ENCODE data around the gene ATP6V1B1. TPM values are rescaled to one million over a fixed set of nuclear protein-coding genes. Genes with fewer than 3 reads are reported as not detected.

Gene ATP6V1B1
- total and polyA plus RNA-seq, 2 of the 13 experiments (the other 11 are each of a cell fraction or from before 2014, with no cell fraction given), result 0.58 to 1.6 TPM

GRCh38 chr2:70948337-70949003 lies 12.8 kb downstream of the ATP6V1B1 start (continued):
- peak; percentile 81; the same call in 1 of the 2 replicates for TF ChIP-seq RFXAP (CRISPR knock-in tag; IDR thresholded peaks at IDR 0.05; ENCODE audit: borderline replicate concordance)
- peak; percentile 88; the same call in 1 of the 2 replicates for TF ChIP-seq MTA1 (CRISPR knock-in tag; IDR thresholded peaks at IDR 0.05; ENCODE audit: borderline replicate concordance)
- TF ChIP-seq PRMT3 (CRISPR knock-in tag; IDR thresholded peaks at IDR 0.05; ENCODE audit: borderline replicate concordance, low read depth), result no peak
- TF ChIP-seq, protein P1, sequence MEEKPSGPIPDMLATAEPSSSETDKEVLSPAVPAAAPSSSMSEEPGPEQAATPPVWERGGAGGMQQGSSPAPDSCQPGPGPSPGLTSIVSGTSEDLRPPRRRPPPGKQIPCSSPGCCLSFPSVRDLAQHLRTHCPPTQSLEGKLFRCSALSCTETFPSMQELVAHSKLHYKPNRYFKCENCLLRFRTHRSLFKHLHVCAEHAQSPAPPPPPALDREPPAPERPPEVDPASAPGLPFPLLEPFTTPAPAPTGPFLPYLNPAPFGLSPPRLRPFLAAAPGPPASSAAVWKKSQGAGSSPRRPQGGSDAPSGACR (CRISPR knock-in tag; IDR thresholded peaks at IDR 0.05), result peak; percentile 76; the same call in 1 of the 2 replicates
- TF ChIP-seq, protein P2, sequence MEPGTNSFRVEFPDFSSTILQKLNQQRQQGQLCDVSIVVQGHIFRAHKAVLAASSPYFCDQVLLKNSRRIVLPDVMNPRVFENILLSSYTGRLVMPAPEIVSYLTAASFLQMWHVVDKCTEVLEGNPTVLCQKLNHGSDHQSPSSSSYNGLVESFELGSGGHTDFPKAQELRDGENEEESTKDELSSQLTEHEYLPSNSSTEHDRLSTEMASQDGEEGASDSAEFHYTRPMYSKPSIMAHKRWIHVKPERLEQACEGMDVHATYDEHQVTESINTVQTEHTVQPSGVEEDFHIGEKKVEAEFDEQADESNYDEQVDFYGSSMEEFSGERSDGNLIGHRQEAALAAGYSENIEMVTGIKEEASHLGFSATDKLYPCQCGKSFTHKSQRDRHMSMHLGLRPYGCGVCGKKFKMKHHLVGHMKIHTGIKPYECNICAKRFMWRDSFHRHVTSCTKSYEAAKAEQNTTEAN (CRISPR knock-in tag; conservative IDR thresholded peaks at IDR 0.05), result 0 out of 2 replicates have a peak, but pooled peaks have one; percentile 33
- peak; percentile 84; the same call in 1 of the 2 replicates for TF ChIP-seq ZNF44 (CRISPR knock-in tag; IDR thresholded peaks at IDR 0.05)
- TF ChIP-seq SALL2 (CRISPR knock-in tag; IDR thresholded peaks at IDR 0.05), result peak; percentile 72; the same call in 1 of the 2 replicates
- TF ChIP-seq, protein P3, sequence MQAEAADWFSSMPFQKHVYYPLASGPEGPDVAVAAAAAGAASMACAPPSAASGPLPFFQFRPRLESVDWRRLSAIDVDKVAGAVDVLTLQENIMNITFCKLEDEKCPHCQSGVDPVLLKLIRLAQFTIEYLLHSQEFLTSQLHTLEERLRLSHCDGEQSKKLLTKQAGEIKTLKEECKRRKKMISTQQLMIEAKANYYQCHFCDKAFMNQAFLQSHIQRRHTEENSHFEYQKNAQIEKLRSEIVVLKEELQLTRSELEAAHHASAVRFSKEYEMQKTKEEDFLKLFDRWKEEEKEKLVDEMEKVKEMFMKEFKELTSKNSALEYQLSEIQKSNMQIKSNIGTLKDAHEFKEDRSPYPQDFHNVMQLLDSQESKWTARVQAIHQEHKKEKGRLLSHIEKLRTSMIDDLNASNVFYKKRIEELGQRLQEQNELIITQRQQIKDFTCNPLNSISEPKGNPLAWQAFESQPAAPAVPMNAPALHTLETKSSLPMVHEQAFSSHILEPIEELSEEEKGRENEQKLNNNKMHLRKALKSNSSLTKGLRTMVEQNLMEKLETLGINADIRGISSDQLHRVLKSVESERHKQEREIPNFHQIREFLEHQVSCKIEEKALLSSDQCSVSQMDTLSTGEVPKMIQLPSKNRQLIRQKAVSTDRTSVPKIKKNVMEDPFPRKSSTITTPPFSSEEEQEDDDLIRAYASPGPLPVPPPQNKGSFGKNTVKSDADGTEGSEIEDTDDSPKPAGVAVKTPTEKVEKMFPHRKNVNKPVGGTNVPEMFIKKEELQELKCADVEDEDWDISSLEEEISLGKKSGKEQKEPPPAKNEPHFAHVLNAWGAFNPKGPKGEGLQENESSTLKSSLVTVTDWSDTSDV (CRISPR knock-in tag; IDR thresholded peaks at IDR 0.05), result 0 out of 2 replicates have a peak, but pooled peaks have one; percentile 58
- peak; percentile 77 for TF ChIP-seq ZNF225 (CRISPR knock-in tag; IDR thresholded peaks at IDR 0.05)
- peak; percentile 43; the same call in 1 of the 2 replicates for TF ChIP-seq ZNF788 (CRISPR knock-in tag; IDR thresholded peaks at IDR 0.05; ENCODE audit: borderline replicate concordance)
- TF ChIP-seq ZNF766 (CRISPR knock-in tag; IDR thresholded peaks at IDR 0.05; ENCODE audit: borderline replicate concordance), result peak; percentile 57; the same call in 1 of the 2 replicates
- TF ChIP-seq ZBTB38 (CRISPR knock-in tag; IDR thresholded peaks at IDR 0.05), result no peak
- TF ChIP-seq ZFP36L2 (CRISPR knock-in tag; IDR thresholded peaks at IDR 0.05), result no peak
- 0 out of 2 replicates have a peak, but pooled peaks have one; percentile 55 for TF ChIP-seq ZNF616 (CRISPR knock-in tag; IDR thresholded peaks at IDR 0.05; ENCODE audit: low read depth)
- TF ChIP-seq, protein P4, sequence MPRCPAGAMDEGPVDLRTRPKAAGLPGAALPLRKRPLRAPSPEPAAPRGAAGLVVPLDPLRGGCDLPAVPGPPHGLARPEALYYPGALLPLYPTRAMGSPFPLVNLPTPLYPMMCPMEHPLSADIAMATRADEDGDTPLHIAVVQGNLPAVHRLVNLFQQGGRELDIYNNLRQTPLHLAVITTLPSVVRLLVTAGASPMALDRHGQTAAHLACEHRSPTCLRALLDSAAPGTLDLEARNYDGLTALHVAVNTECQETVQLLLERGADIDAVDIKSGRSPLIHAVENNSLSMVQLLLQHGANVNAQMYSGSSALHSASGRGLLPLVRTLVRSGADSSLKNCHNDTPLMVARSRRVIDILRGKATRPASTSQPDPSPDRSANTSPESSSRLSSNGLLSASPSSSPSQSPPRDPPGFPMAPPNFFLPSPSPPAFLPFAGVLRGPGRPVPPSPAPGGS (CRISPR knock-in tag; IDR thresholded peaks at IDR 0.05), result no peak
- no peak for TF ChIP-seq PRDM10 (CRISPR knock-in tag; IDR thresholded peaks at IDR 0.05; ENCODE audit: low read depth)

Data from HepG2 (cell line).